ENCODE measurements around the gene ASMTL.
"Not testable (repeated sequence)": the region's sequence is repeated elsewhere in the genome, so short reads cannot be mapped to it uniquely, and the experiment has no call there.

The ASMTL gene, protein sequence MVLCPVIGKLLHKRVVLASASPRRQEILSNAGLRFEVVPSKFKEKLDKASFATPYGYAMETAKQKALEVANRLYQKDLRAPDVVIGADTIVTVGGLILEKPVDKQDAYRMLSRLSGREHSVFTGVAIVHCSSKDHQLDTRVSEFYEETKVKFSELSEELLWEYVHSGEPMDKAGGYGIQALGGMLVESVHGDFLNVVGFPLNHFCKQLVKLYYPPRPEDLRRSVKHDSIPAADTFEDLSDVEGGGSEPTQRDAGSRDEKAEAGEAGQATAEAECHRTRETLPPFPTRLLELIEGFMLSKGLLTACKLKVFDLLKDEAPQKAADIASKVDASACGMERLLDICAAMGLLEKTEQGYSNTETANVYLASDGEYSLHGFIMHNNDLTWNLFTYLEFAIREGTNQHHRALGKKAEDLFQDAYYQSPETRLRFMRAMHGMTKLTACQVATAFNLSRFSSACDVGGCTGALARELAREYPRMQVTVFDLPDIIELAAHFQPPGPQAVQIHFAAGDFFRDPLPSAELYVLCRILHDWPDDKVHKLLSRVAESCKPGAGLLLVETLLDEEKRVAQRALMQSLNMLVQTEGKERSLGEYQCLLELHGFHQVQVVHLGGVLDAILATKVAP
- total RNA-seq, result 6.9 to 16.4 (median 10.6) reads per million in 17 experiments

DNA sequence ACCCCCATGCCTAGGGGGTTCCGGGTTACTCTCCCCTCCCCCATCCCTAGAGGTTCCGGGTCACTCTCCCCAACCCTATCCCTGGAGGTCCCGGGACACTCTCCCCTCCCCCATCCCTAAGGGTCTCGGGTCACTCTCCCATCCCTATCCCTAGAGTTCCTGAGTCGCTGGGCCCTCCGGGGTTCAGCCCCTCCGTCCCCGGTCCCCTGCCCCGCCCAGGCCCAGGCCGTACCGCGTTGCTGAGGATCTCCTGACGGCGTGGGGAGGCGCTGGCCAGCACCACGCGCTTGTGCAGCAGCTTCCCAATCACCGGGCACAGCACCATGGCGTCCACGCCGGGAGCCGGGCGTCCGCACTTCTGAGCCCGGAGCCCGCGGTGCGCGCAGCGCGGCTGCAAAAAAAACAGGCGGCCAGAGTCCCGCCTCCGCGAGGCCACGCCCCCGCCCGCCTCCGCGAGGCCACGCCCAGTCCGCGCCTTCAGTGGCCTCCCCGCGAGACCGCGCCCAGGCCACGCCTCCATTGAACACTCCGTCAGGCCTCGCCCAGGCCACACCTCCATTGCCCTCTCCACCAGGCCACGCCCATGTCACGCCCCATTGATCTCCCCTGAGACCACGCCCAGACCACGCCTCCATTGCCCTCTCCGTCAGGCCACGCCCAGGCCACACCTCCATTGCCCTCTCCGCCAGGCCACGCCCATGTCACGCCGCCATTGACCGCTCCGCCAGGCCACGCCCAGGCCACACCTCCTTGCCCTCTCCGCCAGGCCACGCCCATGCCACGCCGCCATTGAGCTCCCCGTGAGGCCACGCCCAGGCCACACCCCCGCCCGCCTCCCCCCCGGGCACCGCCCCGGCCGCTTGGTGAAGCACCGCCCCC is at the start of gene ASMTL:
TSS of gene ASMTL (minus strand) at position 394 of the 879 bp plus-strand sequence. CDS start at position 325, 69 bp downstream.
- DNase-seq, result peak; percentile 99 to 100 (median 100)

DNA sequence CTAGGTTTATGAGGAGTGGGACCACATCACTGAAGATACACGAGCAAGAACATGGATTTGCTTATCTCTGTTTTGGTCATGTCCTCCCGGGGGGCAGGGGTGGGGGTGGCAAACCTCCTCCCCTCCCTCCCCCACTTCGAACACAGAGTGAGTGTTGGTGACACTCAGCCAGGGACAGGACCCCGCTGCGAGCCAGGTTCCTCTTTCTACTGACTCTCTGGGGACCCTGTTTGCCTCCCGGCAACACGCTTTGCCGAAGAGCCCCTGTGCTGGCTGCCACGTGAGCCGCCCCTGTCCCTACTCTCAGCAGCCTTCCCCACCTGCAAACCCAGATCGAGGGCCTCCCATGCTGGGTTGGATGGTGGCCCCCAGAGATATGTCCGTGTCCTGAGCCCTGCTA is 49.5 kb upstream of the ASMTL start:
- no peak for DNase-seq

DNA sequence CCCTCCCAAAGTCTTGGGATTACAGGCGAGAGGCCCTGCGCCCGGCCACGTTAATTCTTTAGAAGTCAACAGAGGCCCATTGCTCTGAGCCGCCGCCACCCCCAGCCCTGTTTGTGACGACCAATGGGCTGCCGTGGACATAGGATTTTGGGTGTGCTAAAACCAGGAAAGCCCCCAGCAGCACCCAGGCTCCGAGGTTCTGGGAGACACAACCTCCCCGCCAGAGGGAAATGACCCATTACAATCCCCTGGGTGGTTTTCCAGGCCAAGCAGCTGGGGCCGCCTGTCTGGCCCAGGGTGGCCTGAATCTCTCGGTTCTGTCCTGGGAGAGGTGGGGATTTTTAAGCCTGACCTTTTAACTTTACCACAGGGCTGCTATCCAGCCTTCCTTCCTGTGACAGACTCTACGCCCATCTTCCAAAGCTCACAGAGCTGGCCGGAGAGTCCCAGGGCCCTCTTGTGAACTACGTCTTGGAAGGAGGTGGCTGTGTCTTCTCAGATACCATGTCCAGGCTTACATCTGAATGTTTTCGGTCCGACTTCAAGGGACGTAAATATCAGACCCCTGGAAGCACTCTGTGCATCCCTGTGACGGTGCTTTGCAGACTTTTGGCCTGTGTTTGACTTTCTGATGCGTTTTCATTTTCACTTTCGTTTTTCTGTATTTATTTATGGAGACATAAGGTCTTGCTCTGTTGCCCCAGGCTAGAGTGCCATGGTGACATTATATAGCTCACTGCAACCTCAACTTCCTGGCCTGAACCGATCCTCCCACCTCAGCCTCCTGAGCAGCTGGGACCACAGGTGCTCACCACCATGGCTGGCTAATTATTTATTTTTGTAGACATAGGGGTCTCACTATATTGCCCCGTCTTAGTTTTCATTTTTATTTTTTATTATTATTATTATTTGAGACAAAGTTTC is 48.3 kb upstream of the ASMTL start:
- no peak for DNase-seq

DNA sequence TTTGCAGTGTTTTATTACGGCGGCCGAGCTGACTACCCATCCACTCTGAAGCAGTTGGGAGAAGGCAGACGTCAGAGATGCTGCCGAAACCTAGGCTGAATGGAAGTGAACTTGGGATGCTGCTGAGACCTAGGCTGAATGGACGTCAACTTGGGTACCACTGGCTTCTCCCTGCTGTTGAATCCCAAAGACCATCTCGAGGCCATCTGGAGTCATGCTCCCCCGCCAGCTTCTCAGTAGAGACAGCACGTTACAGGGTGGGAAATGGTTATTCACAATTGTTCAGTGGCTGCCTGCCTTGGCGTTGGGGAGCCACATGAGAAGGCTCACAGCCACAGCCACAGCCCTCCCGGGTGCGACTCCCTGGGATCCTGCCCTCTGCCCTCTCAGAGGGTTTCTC is 43.4 kb upstream of the ASMTL start:
- DNase-seq, result no peak

DNA sequence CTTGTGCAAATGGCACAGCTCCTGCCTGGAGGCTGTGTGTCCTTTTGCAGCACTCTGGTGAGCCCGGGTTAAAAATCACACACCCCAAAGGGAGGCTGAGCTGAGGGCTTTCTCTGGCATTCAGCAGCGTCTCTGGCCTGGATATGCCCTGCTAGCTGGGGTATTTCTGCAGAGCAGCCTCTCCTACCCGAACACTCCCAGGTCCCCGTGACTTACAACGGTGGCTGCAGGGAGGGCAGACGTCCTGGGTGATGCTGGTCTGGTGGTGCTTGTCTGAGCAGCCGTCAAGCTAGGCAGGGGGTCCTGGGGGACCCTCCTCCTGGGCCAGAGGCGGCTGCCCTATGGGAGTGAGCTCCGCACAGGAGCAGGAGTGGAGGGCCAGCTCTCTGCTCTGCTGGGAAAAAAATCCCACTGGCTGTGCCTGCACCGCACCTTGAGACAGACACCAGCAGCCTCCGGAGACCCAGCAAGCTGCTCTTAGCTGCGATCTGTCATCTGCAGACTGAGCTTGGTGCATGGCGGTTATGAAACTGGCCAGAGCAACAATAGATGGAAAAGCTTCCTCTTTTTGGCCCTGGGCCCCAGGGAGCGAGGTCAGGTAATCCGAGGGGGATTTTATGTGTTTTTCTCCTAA is 41.3 kb upstream of the ASMTL start:
- DNase-seq, result peak; percentile 65 to 80 (median 78)

DNA sequence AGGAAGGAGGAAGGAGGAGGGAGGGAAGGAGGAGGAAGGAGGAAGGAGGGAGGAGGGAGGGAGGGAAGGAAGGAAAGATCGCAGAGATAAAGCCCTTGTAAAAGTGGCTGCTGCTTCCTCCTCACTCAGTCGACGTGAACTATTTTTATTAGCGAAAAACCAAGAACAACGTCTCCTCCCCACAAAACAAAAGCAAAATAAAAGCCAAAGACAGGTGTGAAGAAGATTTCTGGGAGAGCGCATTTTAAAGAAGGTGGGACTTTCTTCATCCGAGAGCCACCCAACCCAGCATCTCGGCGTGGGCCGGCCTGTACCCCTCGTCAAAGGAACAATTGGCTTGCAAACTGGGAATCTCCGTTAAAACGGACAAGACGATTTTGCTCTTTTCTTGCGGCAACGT is 40.7 kb upstream of the ASMTL start:
- no peak for DNase-seq

DNA sequence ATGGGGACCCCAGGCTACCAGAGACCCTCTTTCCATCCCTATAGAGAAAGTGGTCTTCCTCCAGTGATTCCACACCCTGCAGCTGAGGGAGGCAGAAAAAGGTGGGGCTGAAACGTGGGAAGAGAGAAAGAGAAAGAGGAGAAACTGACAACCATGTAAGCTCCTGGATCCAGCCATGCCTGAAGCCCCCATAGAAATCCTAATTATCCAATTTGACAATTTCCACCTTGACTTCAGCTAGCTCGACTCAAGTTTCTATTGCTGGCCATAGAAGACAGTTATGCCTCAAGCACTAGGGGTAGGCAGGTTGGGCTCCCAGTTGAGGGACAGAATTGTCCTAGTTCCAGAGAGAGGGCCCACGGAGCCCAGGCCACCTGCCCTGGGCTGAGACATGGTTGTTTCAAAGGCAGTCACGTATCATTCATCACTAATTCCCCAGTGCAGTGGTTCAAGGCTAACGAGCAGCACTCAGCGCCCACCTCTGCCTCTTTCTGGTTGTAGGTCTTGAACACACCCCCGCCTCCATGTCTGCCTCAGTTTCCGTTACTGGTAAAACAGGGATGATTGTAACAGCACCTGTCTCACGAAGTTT is 39.8 kb upstream of the ASMTL start:
- DNase-seq, result no peak

DNA sequence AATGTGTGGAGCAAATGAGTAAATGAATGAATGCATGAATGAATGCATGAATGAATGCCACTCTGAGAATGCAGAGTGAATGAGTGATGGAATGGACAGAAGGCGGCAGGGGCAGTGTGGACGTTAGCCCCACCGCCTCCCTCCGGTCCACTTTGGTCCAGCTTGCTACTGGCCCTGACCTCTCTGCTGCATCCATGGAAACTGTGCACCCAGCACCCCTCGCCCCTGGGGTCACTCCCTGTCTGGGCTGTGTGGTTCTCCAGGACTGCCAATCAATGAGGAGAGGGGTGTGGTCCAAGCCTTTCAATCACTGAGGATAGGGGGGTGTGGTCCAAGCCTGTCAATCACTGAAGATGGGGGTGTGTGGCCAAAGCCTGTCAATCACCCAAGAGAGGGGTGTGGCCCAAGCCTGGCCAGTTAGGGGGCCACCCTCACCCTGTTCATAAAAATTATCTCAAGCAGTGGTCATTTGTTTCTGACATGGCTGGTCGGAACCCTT is 39.2 kb upstream of the ASMTL start:
- peak in 3 of 4 experiments; percentile 28 to 48 (median 44) for DNase-seq

DNA sequence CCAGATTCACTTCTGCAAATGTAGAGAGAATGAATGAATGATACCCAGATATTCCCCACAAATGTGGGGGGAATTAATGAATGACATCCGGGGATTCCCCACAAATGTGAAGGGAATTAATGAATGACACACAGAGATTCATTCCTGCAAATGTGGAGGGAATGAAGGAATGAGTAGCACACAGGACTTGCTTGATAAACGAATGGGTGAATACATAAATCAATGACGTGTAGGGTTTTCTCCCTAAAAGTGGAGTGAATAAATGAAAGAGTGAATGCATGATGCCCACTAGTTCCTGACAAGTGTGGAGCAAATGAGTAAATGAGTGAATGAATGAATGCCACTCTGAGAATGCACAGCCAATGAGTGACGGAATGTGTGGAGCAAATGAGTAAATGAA is 38.5 kb upstream of the ASMTL start:
- DNase-seq, result not testable (repeated sequence)

DNA sequence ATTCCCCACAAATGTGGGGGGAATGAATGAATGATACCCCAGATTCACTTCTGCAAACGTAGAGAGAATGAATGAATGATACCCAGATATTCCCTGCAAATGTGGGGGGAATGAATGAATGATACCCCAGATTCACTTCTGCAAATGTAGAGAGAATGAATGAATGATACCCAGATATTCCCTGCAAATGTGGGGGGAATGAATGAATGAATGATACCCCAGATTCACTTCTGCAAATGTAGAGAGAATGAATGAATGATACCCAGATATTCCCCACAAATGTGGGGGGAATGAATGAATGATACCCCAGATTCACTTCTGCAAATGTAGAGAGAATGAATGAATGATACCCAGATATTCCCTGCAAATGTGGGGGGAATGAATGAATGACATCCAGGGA is 38.0 kb upstream of the ASMTL start:
- DNase-seq, result not testable (repeated sequence)

DNA sequence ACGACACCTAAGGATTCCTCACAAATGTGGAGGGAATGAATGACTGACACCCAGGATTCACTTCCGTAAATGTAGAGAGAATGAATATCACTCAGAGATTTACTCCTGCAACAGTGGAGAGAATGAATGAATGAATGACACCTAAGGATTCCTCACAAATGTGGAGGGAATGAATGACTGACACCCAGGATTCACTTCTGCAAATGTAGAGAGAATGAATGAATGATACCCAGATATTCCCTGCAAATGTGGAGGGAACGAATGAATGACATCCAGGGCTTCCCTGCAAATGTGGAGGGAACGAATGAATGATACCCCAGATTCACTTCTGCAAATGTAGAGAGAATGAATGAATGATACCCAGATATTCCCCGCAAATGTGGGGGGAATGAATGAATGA is 36.6 kb upstream of the ASMTL start:
- DNase-seq, result not testable (repeated sequence)

DNA sequence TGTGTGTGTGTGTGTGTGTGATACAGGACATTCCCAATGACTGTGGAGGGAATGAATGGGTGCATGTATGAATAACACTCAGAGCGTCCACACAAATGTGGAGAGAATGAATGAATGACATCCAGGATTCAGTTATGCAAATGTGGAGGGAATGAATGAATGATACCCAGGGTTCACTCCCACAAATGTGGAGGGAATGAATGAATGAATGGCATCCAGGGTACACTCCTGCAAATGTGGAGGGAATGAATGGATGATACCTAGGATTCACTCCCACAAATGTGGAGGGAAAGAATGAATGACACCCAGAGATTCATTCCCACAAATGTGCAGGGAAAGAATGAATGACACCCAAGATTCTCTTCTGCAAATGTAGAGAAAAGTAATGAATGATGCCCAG is 36.0 kb upstream of the ASMTL start:
- no peak for DNase-seq

DNA sequence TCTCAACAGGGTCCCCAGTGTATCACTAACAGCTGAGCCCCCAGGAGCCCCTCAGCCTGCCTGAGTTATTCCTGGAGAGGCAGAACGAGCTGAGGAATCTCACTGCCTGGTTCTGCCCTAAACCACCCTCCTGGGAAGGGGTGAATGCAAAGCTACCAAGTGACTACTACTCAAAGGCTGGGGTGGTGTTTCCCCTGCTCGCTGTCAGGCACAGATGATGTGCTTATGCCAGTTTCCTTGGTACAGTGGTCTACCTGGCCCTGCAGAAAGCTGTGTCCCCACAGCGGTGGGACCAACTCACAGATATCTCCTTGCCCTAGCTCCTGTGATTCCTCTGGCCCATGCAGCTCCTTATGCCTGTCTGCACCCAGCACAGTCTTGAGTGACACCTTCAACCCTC is 35.4 kb upstream of the ASMTL start:
- DNase-seq, result no peak

DNA sequence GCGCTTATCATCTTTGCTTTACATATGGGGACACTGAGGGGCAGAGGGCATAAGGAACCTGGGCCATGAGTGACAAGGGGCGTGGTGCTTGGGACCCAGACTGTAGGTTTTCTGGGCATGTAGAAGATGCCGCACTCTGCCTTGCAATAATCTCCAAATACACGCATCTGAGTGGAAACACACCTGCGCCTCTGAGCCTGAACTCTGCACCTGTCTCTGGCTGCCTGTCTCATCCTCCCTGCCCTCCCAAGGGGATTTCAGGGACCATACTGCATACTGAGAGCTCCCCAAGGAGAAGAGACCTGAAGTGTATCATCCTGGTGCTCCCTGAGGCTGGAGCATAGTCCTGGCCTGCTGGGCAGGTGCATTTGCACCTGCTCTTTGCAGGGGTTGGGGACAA is 34.7 kb upstream of the ASMTL start:
- no peak for DNase-seq

DNA sequence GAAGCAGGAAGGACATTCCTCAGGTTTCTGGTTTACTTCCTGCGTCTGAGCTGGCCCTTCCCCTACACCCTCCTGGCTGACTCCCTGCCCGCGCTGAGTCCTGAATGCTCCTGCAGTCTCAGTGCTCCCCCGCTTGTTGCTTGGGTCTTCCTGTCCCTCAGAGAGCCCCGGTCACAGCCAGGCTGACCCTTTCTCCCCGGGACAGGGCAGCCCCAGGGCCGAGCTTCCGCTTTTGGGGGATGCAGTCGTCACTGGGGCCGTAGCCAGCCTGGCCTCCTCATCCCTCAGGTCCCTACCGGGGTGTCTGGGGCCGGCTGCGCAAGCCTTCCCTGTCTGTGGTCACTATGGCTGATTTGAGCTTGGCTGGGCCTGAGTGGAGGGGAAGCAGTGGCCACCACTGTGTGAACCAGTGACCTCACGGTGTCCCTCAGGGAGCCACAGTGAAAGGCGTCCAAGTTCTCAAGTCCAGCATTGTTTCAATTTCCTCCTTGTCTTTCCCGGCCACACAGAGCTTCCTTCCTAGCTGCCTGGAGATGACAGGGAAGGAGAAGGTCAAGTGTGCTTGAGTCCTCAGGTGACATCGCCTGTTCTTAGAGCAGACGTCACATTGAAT is 34.1 kb upstream of the ASMTL start:
- peak; percentile 34 to 54 (median 39) for DNase-seq

DNA sequence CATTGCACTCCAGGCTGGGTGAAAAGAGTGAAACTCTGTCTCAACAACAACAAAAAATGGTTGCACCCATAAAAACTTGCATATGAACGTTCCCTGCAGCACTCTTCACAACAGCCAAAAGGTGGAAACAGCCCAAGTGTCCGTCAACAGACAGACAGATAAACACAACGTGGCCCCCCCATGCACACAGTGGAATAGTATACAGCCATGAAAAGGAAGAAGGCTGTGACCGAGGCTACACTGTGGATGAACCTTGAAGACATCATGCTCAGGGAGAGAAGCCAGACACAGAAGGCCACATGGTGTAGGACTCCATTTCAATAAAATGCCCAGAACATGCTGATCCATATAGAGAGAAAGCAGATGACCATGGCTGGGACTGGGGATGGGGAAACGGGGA is 33.5 kb upstream of the ASMTL start:
- no peak for DNase-seq

DNA sequence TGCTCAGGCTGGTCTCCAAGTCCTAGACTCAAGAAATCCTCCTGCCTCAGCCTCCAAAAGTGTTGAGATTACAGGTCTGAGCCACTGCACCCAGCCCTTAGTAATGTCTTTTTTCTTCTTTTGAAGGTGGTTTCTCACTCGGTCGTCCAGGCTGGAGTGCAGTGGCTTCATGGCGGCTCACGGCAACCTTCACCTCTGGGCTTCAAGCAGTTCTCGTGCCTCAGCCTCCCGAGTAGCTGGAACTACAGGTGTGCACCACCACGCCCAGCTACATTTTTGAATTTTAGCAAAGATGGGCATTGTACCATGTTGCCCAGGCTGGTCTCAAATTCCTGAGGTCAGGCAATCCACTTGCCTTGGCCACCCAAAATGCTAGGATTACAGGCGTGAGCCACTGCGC is 32.3 kb upstream of the ASMTL start:
- peak in 1 of 4 experiments; percentile 26 for DNase-seq

DNA sequence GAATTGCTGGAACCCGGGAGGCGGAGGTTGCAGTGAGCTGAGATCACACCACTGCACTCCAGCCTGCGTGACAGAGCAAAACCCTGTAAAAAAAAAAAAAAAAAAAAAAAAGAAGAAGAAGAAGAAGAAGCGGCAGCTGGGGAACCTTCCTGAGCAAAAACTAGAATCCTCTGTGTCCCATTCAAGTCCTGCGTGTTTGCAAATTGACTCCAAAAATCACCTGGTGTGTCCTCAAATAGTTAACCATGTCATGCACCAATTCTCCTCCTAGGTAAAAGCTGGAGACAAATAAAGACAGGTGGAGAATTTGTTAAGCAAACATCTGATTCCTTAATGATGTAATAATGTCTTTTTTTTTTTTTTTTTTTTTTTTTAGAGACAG is 31.9 kb upstream of the ASMTL start:
- peak; percentile 38 to 68 (median 52) for DNase-seq

DNA sequence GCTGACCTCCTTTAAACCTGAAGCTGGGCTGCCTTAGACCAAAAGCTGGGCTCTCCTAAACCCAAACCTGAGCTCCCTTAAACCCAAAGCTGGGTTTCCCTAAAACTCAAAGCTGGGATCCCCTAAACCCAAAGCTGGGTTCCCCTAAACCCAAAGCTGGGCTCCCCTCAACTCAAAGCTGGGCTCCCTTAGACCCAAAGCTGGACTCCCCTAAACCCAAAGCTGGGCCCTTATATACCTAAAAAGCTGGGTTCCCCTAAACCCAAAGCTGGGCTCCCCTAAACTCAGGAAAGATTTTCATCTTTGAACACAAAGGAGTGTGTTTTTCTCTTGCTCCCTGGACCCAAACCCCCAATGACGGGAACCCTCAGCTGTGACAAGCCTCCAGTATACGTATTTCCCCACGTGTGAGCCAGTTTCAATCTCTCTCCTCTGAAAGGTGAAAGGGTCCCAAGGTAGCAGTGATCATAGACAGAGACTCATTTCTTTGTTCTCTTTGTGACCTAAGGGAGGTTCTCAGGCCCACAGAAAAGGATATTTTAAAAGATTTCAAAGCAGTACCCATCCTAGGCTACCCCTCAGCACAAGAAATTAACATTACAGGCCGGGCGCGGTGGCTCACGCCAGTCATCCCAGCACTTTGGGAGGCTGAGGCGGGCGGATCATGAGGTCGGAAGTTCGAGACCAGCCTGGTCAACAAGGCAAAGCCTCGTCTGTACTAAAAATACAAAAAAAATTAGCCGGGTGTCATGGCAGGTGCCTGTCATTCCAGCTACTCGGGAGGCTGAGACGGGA is 31.3 kb upstream of the ASMTL start:
- DNase-seq, result no peak

DNA sequence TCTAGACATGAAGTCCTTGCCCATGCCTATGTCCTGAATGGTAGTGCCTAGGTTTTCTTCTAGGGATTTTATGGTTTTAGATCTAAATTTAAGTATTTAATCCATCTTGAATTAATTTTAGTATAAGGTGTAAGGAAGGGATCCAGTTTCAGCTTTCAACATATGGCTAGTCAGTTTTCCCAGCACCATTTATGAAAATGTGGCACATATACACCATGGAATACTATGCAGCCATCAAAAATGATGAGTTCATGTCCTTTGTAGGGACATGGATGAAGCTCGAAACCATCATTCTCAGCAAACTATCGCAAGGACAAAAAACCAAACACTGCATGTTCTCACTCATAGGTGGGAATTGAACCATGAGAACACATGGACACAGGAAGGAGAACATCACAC is 29.8 kb upstream of the ASMTL start:
- DNase-seq, result not testable (repeated sequence)
